Stomach (tissue), 9 donors: Measurements from ENCODE around the gene CAMSAP1. TPM values are rescaled to one million over a fixed set of nuclear protein-coding genes. Genes with fewer than 3 reads are reported as not detected.
"Not testable (repeated sequence)": the region's sequence is repeated elsewhere in the genome, so short reads cannot be mapped to it uniquely, and the experiment has no call there.

Source experiments
- DNase-seq, 2 donors: peaks; one replicate each; pipeline versions ENCODE4 v3.0.0 to v3.0.0-alpha.2; 2013 to 2019
- H3K27ac ChIP-seq, 5 donors: fragments of 200-600 bp in 4 of 5; sonication (generic) in 4 of 5; one replicate each; pipeline ENCODE4 v1.5.1; 2013 to 2019; ENCODE audit warnings: mild to moderate bottlenecking in 1 of 5, moderate library complexity in 1 of 5
- H3K27me3 ChIP-seq, 3 donors: fragments of 200-600 bp; sonication (generic); one replicate each; pipeline ENCODE4 v1.5.1; 2017 to 2019; ENCODE audit warnings: mixed run types in 1 of 3
- H3K36me3 ChIP-seq, 4 donors: fragments of 200-600 bp; sonication (generic); 1 replicate in 3 of 4; 2 replicates in 1 of 4; pipeline ENCODE4 v1.5.1; 2016 to 2019
- H3K4me1 ChIP-seq, 4 donors: fragments of 200-600 bp; sonication (generic); one replicate each; pipeline ENCODE4 v1.5.1; 2016 to 2019
- H3K4me3 ChIP-seq, 4 donors: fragments of 200-600 bp; sonication (generic) in 3 of 4; one replicate each; pipeline ENCODE4 v1.5.1; 2016 to 2019; ENCODE audit warnings: mild to moderate bottlenecking in 1 of 4
- H3K9me3 ChIP-seq, 4 donors: fragments of 200-600 bp; sonication (generic); one replicate each; pipeline ENCODE4 v1.5.1; 2016 to 2019
- CTCF ChIP-seq, 7 experiments: fragments of 450-650 bp in 4 of 7; fragments of 200-600 bp in 3 of 7; sonication (generic) in 3 of 7; IDR thresholded peaks; one replicate each; pipeline ENCODE4 v1.5.1; 2016 to 2019; ENCODE audit warnings: antibody characterized with exemption in 7 of 7, control low read depth in 2 of 7, mild to moderate bottlenecking in 1 of 7
- EP300 ChIP-seq: sonication (generic); formaldehyde crosslinking; IDR thresholded peaks from one replicate; pipeline ENCODE4 v1.6.1; 2017; ENCODE audit warnings: antibody characterized with exemption
- POLR2A ChIP-seq, 4 donors: fragments of 450-650 bp; IDR thresholded peaks; one replicate each; pipeline ENCODE4 v1.6.1; 2016; ENCODE audit warnings: antibody characterized with exemption in 4 of 4, control low read depth in 2 of 4, mild to moderate bottlenecking in 1 of 4, moderate library complexity in 1 of 4
- POLR2AphosphoS5 ChIP-seq, 3 donors: sonication (generic); formaldehyde crosslinking; IDR thresholded peaks; one replicate each; pipeline ENCODE4 v1.6.1; 2016; ENCODE audit warnings: antibody characterized with exemption in 3 of 3
- WGBS, 5 donors: extraction: QIAGEN DNeasy Blood & Tissue Kit in 3 of 5; methylation state at CpG; one replicate each; pipeline versions ENCODE4 v1.1.5 to v1.1.7; 2013 to 2018; 5-methylcytosine and 5-hydroxymethylcytosine counted together
- intact Hi-C: fragments of 100-400 bp; cut with DNase I; formaldehyde crosslinking; loops from one replicate; pipeline ENCODE4 v1.15.1; 2023; ENCODE audit warnings: low total_unique reads
- polyA plus RNA-seq, 3 donors: library from polyadenylated mRNA; stranded (reverse); fragments of 200-250 nt; gene quantifications; one replicate each; pipeline ENCODE4 v1.2.3, GENCODE V29; 2013
- total RNA-seq, 5 donors: library from RNA; depleted of rRNA; stranded (reverse); fragments of >200 nt; gene quantifications; one replicate each; pipeline versions ENCODE4 v1.1.0 to v1.2.3, GENCODE V29; 2014 to 2016
- donor health status: healthy with polysubstance abuse.
- donor health status: Bipolar disorder and iron deficiency.
- donor health status: healthy.

CAMSAP1 gene
- total and polyA plus RNA-seq, 8 donors = 2.4 to 238 (median 12.7) TPM

GRCh38 chr9:135921749-135922310, 14.5 kb upstream of the CAMSAP1 start:
- no peak overlapping the region for H3K27ac ChIP-seq
- peaks cover 4 to 39% (median 12%) of the 10 kb centered on the region in 4 donors for H3K36me3 ChIP-seq
- no peaks in the 10 kb centered on the region for H3K27me3 ChIP-seq
- intact Hi-C loops = no loop called here
- peaks cover 0 to 4% (median under 1%) of the 10 kb centered on the region in 4 donors for H3K4me1 ChIP-seq
- 62 to 83% (median 76%) methylated on average over 14 of the region's 14 CpGs for WGBS, 5 donors
- no peak for TF ChIP-seq CTCF (IDR thresholded peaks at IDR 0.05)
- TF ChIP-seq POLR2A (IDR thresholded peaks at IDR 0.05) = no peak
- no peak overlapping the region for H3K4me3 ChIP-seq
- H3K9me3 ChIP-seq = peaks cover 19 to 30% (median 27%) of the 10 kb centered on the region in 4 donors
- DNase-seq = no peak

GRCh38 chr9:135920973-135921585, 13.7 kb upstream of the CAMSAP1 start:
- WGBS, 5 donors = 71 to 85% (median 78%) methylated on average over 14 to 24 of the region's 24 CpGs
- intact Hi-C loops = no loop called here
- H3K27me3 ChIP-seq = no peaks in the 10 kb centered on the region
- H3K4me1 ChIP-seq = no peaks in the 10 kb centered on the region
- peaks cover 4 to 36% (median 13%) of the 10 kb centered on the region in 4 donors for H3K36me3 ChIP-seq
- no peak for DNase-seq
- no peak overlapping the region for H3K27ac ChIP-seq
- H3K4me3 ChIP-seq = no peak overlapping the region
- TF ChIP-seq POLR2A (IDR thresholded peaks at IDR 0.05) (no peak), POLR2AphosphoS5 (IDR thresholded peaks at IDR 0.05) (no peak), EP300 (no peak), CTCF (IDR thresholded peaks at IDR 0.05) (no peak)
- H3K9me3 ChIP-seq = peaks cover 19 to 38% (median 31%) of the 10 kb centered on the region in 4 donors

- DNase-seq = no peak
- Histone ChIP-seq H3K4me3 (no peak overlapping the region), H3K27ac (no peak overlapping the region), H3K27me3 (no peaks in the 10 kb centered on the region), H3K36me3 (peaks cover 4 to 39% (median 20%) of the 10 kb centered on the region in 4 donors), H3K4me1 (no peaks in the 10 kb centered on the region), H3K9me3 (peaks cover 19 to 44% (median 36%) of the 10 kb centered on the region in 4 donors)
- intact Hi-C loops = no loop called here
- WGBS, 5 donors = 84 to 93% (median 92%) methylated on average over 11 to 15 of the region's 15 CpGs
- TF ChIP-seq CTCF (IDR thresholded peaks at IDR 0.05) (no peak), POLR2AphosphoS5 (IDR thresholded peaks at IDR 0.05) (no peak), EP300 (no peak)
Observed at GRCh38 chr9:135920256-135920930, 13.0 kb upstream of the CAMSAP1 start.

GRCh38 chr9:135919318-135919890, 12.1 kb upstream of the CAMSAP1 start:
- Histone ChIP-seq H3K36me3 (peaks cover 8 to 45% (median 30%) of the 10 kb centered on the region in 4 donors), H3K9me3 (peaks cover 19 to 54% (median 41%) of the 10 kb centered on the region in 4 donors), H3K27me3 (no peaks in the 10 kb centered on the region), H3K4me1 (no peaks in the 10 kb centered on the region), H3K27ac (no peak overlapping the region), H3K4me3 (no peak overlapping the region)
- WGBS, 5 donors = 94 to 98% (median 97%) methylated on average over 9 to 11 of the region's 11 CpGs
- no peak for DNase-seq
- no peak for TF ChIP-seq POLR2A (IDR thresholded peaks at IDR 0.05)
- no peak for TF ChIP-seq EP300
- no peak for TF ChIP-seq CTCF (IDR thresholded peaks at IDR 0.05)
- no peak for TF ChIP-seq POLR2AphosphoS5 (IDR thresholded peaks at IDR 0.05)
- intact Hi-C loops = no loop called here

GRCh38 chr9:135916227-135916626, 8.9 kb upstream of the CAMSAP1 start:
- H3K27me3 ChIP-seq, H3K4me1 ChIP-seq, H3K27ac ChIP-seq, intact Hi-C loops, H3K4me3 ChIP-seq, DNase-seq: not testable (repeated sequence)
- peaks cover 19 to 84% (median 51%) of the 10 kb centered on the region in 4 donors for H3K9me3 ChIP-seq
- 85 to 97% (median 95%) methylated on average over 12 of the region's 12 CpGs for WGBS, 5 donors
- peaks cover 7 to 64% (median 51%) of the 10 kb centered on the region in 4 donors for H3K36me3 ChIP-seq
